Mammary epithelial cell (primary cell): ENCODE data around the gene ST6GALNAC1.

Experiments used
- EZH2 ChIP-seq: IDR thresholded peaks from 2 replicates; pipeline ENCODE4 v1.6.1; 2012; ENCODE audit warnings: low read length, inconsistent platforms, borderline replicate concordance
- TF ChIP-seq, protein P1 (sequence below), 2 donors: IDR thresholded peaks in 1 of 2; conservative IDR thresholded peaks in 1 of 2; 2 replicates each; pipeline ENCODE4 v1.5.1; 2011 to 2012; ENCODE audit warnings: inconsistent platforms in 2 of 2, low read length in 2 of 2, mild to moderate bottlenecking in 2 of 2, control low read depth in 1 of 2, low read depth in 1 of 2; ENCODE audit not compliant: insufficient read depth in 1 of 2; ENCODE audit errors: extremely low read depth in 1 of 2

DNA sequence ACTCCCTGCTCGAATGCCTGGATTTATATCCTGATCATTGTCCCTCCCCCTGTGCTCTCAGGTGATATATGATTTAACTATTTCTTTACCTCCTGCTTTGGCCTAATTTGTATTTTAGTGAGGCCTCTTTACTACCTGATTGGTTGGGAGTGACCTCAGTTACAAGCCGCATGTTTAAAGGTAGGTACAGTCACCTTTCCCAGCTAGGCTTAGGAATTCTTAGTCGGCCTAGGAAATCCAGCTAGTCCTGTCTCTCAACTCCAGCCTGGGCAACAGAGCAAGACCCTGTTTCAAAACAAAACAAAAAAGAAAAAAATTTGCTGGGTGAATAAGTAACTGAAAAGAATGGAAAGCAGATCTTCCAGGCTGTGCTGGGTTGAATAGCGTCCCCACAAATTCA lies 31.1 kb downstream of the ST6GALNAC1 start:
- TF ChIP-seq, protein P1, sequence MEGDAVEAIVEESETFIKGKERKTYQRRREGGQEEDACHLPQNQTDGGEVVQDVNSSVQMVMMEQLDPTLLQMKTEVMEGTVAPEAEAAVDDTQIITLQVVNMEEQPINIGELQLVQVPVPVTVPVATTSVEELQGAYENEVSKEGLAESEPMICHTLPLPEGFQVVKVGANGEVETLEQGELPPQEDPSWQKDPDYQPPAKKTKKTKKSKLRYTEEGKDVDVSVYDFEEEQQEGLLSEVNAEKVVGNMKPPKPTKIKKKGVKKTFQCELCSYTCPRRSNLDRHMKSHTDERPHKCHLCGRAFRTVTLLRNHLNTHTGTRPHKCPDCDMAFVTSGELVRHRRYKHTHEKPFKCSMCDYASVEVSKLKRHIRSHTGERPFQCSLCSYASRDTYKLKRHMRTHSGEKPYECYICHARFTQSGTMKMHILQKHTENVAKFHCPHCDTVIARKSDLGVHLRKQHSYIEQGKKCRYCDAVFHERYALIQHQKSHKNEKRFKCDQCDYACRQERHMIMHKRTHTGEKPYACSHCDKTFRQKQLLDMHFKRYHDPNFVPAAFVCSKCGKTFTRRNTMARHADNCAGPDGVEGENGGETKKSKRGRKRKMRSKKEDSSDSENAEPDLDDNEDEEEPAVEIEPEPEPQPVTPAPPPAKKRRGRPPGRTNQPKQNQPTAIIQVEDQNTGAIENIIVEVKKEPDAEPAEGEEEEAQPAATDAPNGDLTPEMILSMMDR (conservative IDR thresholded peaks at IDR 0.05 in 1 of 2, IDR thresholded peaks at IDR 0.05 in 1 of 2; ENCODE audit: extremely low read depth in 1 of 2, insufficient read depth in 1 of 2, low read depth in 1 of 2, low read length in 2 of 2), result no peak
- TF ChIP-seq EZH2, result no peak
